H9 (cell line): Measurements from ENCODE around the gene SLC38A9. TPM values are rescaled to one million over a fixed set of nuclear protein-coding genes. Genes with fewer than 3 reads are reported as not detected.

Experiments
- DNase-seq: peaks from one replicate; pipeline ENCODE4 v3.0.0-alpha.2; 2017
- H2AFZ ChIP-seq: one replicate; pipeline ENCODE4 v1.6.1; 2013; ENCODE audit warnings: mild to moderate bottlenecking, low read length, control low read depth, moderate library complexity
- H2AK5ac ChIP-seq: 2 replicates; pipeline ENCODE4 v1.6.1; 2013; ENCODE audit warnings: low read length, control low read depth, mixed read lengths; ENCODE audit not compliant: insufficient read length
- H2BK120ac ChIP-seq: one replicate; pipeline ENCODE4 v1.6.1; 2013; ENCODE audit warnings: low read depth, mild to moderate bottlenecking, low read length, control low read depth, inconsistent platforms; ENCODE audit not compliant: poor library complexity, severe bottlenecking
- H2BK12ac ChIP-seq: 2 replicates; pipeline ENCODE4 v1.6.1; 2013; ENCODE audit warnings: low read length, control low read depth, mixed read lengths, low read depth; ENCODE audit not compliant: insufficient read length
- H2BK15ac ChIP-seq: 2 replicates; pipeline ENCODE4 v1.6.1; 2013; ENCODE audit warnings: low read depth, low read length, control low read depth
- H2BK20ac ChIP-seq: one replicate; pipeline ENCODE4 v1.6.1; 2013; ENCODE audit warnings: low read depth, mild to moderate bottlenecking, low read length, control low read depth, inconsistent platforms; ENCODE audit not compliant: poor library complexity, severe bottlenecking
- H2BK5ac ChIP-seq: 2 replicates; pipeline ENCODE4 v1.6.1; 2013; ENCODE audit warnings: low read length, control low read depth, mixed read lengths; ENCODE audit not compliant: insufficient read length
- H3K14ac ChIP-seq: 2 replicates; pipeline ENCODE4 v1.6.1; 2013; ENCODE audit warnings: low read length, control low read depth; ENCODE audit not compliant: insufficient read depth
- H3K18ac ChIP-seq: 2 replicates; pipeline ENCODE4 v1.6.1; 2013; ENCODE audit warnings: low read depth, mild to moderate bottlenecking, mixed read lengths, low read length, control low read depth; ENCODE audit not compliant: insufficient read length
- H3K23ac ChIP-seq: 2 replicates; pipeline ENCODE4 v1.6.1; 2013; ENCODE audit warnings: low read length, control low read depth, mixed read lengths, low read depth; ENCODE audit not compliant: insufficient read length
- H3K23me2 ChIP-seq: 2 replicates; pipeline ENCODE4 v1.6.1; 2013; ENCODE audit warnings: low read depth, mild to moderate bottlenecking, mixed read lengths, low read length, control low read depth; ENCODE audit not compliant: insufficient read length, poor library complexity, severe bottlenecking
- H3K27ac ChIP-seq: 2 replicates; pipeline ENCODE4 v1.5.1; 2013; ENCODE audit warnings: low read length, control low read depth, mixed read lengths, low read depth; ENCODE audit not compliant: insufficient read length
- H3K27me3 ChIP-seq: 2 replicates; pipeline ENCODE4 v1.6.1; 2013; ENCODE audit warnings: low read length, control low read depth, inconsistent platforms; ENCODE audit not compliant: insufficient read depth
- H3K4ac ChIP-seq: 2 replicates; pipeline ENCODE4 v1.6.1; 2013; ENCODE audit warnings: low read depth, mild to moderate bottlenecking, control low read depth, inconsistent platforms, low read length, moderate library complexity
- H3K4me1 ChIP-seq: 2 replicates; pipeline ENCODE4 v1.6.1; 2013; ENCODE audit warnings: low read length, control low read depth, inconsistent platforms; ENCODE audit not compliant: insufficient read depth
- H3K4me2 ChIP-seq: 2 replicates; pipeline ENCODE4 v1.6.1; 2013; ENCODE audit warnings: low read length, control low read depth, mixed read lengths; ENCODE audit not compliant: insufficient read length, insufficient read depth
- H3K56ac ChIP-seq: 2 replicates; pipeline ENCODE4 v1.6.1; 2013; ENCODE audit warnings: low read depth, mild to moderate bottlenecking, mixed read lengths, low read length, control low read depth; ENCODE audit not compliant: insufficient read length
- H3K79me1 ChIP-seq: 2 replicates; pipeline ENCODE4 v1.6.1; 2013; ENCODE audit warnings: low read depth, mild to moderate bottlenecking, moderate library complexity, low read length, control low read depth, inconsistent platforms; ENCODE audit not compliant: insufficient read depth, poor library complexity, severe bottlenecking
- H3K79me2 ChIP-seq: 2 replicates; pipeline ENCODE4 v1.6.1; 2013; ENCODE audit warnings: low read length, control low read depth, inconsistent platforms; ENCODE audit not compliant: insufficient read depth
- H3K9ac ChIP-seq: 2 replicates; pipeline ENCODE4 v1.6.1; 2013; ENCODE audit warnings: low read length, control low read depth, mixed read lengths; ENCODE audit not compliant: insufficient read length; ENCODE audit errors: extremely low read depth
- H3K9me3 ChIP-seq: one replicate; pipeline ENCODE4 v1.6.1; 2013; ENCODE audit warnings: low read depth, low read length, inconsistent platforms; ENCODE audit not compliant: control insufficient read depth
- H3T11ph ChIP-seq: one replicate; pipeline ENCODE4 v1.6.1; 2013; ENCODE audit warnings: mild to moderate bottlenecking, low read length, control low read depth, inconsistent platforms
- H4K20me1 ChIP-seq: one replicate; pipeline ENCODE4 v1.6.1; 2013; ENCODE audit not compliant: control insufficient read depth, insufficient read length, insufficient read depth
- H4K5ac ChIP-seq: 2 replicates; pipeline ENCODE4 v1.6.1; 2013; ENCODE audit warnings: low read depth, mild to moderate bottlenecking, mixed read lengths, low read length, control low read depth; ENCODE audit not compliant: insufficient read length
- H4K8ac ChIP-seq: replicated peaks from 2 replicates; pipeline ENCODE4 v1.6.1; 2013; ENCODE audit warnings: low read length, control low read depth, mixed read lengths, low read depth; ENCODE audit not compliant: insufficient read length
- H4K91ac ChIP-seq: 2 replicates; pipeline ENCODE4 v1.6.1; 2013; ENCODE audit warnings: low read depth, mild to moderate bottlenecking, moderate library complexity, mixed read lengths, low read length, control low read depth; ENCODE audit not compliant: insufficient read length
- H3K27ac Mint-ChIP-seq, 3 experiments: 2 replicates in 2 of 3; 3 replicates in 1 of 3; pipeline ENCODE4 v1.8.0; 2020 to 2021; ENCODE audit warnings: mixed read lengths in 3 of 3, mild to moderate bottlenecking in 1 of 3, moderate library complexity in 1 of 3
- H3K27me3 Mint-ChIP-seq: 2 replicates; pipeline ENCODE4 v1.8.0; 2021; ENCODE audit warnings: low read depth, mild to moderate bottlenecking, moderate library complexity, mixed read lengths
- H3K36me3 Mint-ChIP-seq, 3 experiments: 2 replicates in 2 of 3; 3 replicates in 1 of 3; pipeline ENCODE4 v1.8.0; 2020 to 2021; ENCODE audit warnings: low read depth in 3 of 3, mixed read lengths in 3 of 3; ENCODE audit not compliant: insufficient read depth in 1 of 3
- H3K4me1 Mint-ChIP-seq, 2 experiments: 2 replicates each; pipeline ENCODE4 v1.8.0; 2020; ENCODE audit warnings: mixed read lengths in 2 of 2
- H3K4me3 Mint-ChIP-seq, 2 experiments: 2 replicates in 1 of 2; 3 replicates in 1 of 2; pipeline ENCODE4 v1.8.0; 2020 to 2021; ENCODE audit warnings: mild to moderate bottlenecking in 2 of 2, mixed read lengths in 2 of 2, moderate library complexity in 1 of 2
- H3K9me3 Mint-ChIP-seq, 2 experiments: 2 replicates in 1 of 2; 3 replicates in 1 of 2; pipeline ENCODE4 v1.8.0; 2020; ENCODE audit warnings: mild to moderate bottlenecking in 2 of 2, mixed read lengths in 2 of 2, moderate library complexity in 1 of 2
- whole genome bisulfite sequencing: extraction: QIAGEN DNeasy Blood & Tissue Kit; methylation state at CpG from one replicate; pipeline ENCODE4 v1.1.7; 2013; ENCODE audit warnings: missing lambda C conversion rate, low lambda C conversion rate, mixed read lengths; ENCODE audit not compliant: insufficient read length; ENCODE audit errors: extremely low coverage; 5-methylcytosine and 5-hydroxymethylcytosine counted together
- total RNA-seq: library from RNA; stranded (reverse); gene quantifications from 2 replicates; pipeline ENCODE4 v1.2.1, GENCODE V29; 2021
- TF ChIP-seq, protein P1 (sequence below): fragments of 200-600 bp; sonication (generic); conservative IDR thresholded peaks from 3 replicates; pipeline ENCODE4 v1.8.0; 2021; ENCODE audit warnings: antibody characterized with exemption, mild to moderate bottlenecking

The SLC38A9 gene
- total RNA-seq, 1 experiment from 2014 or later = 48.5 TPM

DNA sequence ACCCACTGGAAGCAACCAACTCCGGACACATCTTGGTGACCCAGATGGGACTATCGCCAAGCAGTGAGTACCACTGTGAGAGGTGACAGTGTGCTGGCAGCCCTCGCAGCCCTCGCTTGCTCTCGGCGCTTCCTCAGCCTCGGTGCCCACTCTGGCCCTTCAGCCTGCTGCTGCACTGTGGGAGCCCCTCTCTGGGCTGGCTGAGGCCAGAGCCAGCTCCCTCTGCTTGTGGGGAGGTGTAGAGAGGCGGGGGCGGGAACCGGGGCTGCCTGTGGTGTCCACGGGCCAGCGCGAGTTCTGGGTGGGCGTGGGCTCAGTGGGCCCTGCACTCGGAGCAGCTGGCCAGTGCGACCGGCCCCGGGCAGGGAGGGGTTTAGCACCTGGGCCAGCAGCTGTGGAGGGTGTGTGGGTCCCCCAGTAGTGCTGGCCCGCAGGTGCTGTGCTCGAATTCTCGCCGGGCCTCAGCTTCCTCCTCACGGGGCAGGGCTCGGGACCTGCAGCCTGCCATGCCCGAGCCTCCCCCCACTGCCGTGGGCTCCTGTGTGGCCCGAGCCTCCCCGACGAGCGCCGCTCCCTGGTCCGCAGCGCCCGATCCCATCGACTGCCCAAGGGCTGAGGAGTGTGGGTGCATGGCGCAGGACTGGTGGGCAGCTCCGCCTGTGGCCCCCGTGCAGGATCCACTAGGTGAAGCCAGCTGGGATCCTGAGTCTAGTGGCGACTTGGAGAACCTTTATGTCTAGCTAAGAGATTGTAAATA is 98.8 kb downstream of the SLC38A9 start:
- no peaks in the 10 kb centered on the region for H3K27me3 Mint-ChIP-seq
- Histone ChIP-seq H2BK12ac (no peak overlapping the region), H2BK15ac (no peak overlapping the region), H3K79me2 (no peaks in the 10 kb centered on the region), H3K9me3 (no peaks in the 10 kb centered on the region), H4K8ac (no peak overlapping the region), H3K4ac (no peak overlapping the region), H3K23ac (no peak overlapping the region), H3K9ac (no peak overlapping the region), H4K5ac (no peak overlapping the region), H3K27ac (no peak overlapping the region), H2BK20ac (no peak overlapping the region), H4K91ac (no peak overlapping the region), H2AK5ac (no peak overlapping the region), H3K79me1 (no peaks in the 10 kb centered on the region), H3T11ph (no peak overlapping the region), H3K27me3 (no peaks in the 10 kb centered on the region), H3K56ac (no peak overlapping the region), H2BK5ac (no peak overlapping the region), H3K18ac (no peak overlapping the region), H3K14ac (no peak overlapping the region), H2AFZ (no peak overlapping the region), H3K4me1 (no peaks in the 10 kb centered on the region), H3K4me2 (no peak overlapping the region), H2BK120ac (no peak overlapping the region), H3K23me2 (no peaks in the 10 kb centered on the region), H4K20me1 (no peaks in the 10 kb centered on the region)
- H3K9me3 Mint-ChIP-seq = peaks cover 12 to 16% of the 10 kb centered on the region in 2 experiments; a peak in 4 of 5 replicates
- WGBS = no CpG with 5 or more reads among the region's 39 CpGs
- peaks cover 2 to 21% (median 15%) of the 10 kb centered on the region in 3 experiments for H3K36me3 Mint-ChIP-seq
- no peak overlapping the region for H3K27ac Mint-ChIP-seq
- H3K4me1 Mint-ChIP-seq = peaks cover 15 to 19% of the 10 kb centered on the region in 2 experiments
- H3K4me3 Mint-ChIP-seq = no peak overlapping the region
- no peak for DNase-seq
- TF ChIP-seq, protein P1, sequence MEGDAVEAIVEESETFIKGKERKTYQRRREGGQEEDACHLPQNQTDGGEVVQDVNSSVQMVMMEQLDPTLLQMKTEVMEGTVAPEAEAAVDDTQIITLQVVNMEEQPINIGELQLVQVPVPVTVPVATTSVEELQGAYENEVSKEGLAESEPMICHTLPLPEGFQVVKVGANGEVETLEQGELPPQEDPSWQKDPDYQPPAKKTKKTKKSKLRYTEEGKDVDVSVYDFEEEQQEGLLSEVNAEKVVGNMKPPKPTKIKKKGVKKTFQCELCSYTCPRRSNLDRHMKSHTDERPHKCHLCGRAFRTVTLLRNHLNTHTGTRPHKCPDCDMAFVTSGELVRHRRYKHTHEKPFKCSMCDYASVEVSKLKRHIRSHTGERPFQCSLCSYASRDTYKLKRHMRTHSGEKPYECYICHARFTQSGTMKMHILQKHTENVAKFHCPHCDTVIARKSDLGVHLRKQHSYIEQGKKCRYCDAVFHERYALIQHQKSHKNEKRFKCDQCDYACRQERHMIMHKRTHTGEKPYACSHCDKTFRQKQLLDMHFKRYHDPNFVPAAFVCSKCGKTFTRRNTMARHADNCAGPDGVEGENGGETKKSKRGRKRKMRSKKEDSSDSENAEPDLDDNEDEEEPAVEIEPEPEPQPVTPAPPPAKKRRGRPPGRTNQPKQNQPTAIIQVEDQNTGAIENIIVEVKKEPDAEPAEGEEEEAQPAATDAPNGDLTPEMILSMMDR = no peak
